ENCODE data around the gene STK32B. TPM values are rescaled to one million over a fixed set of nuclear protein-coding genes. Genes with fewer than 3 reads are reported as not detected.
"Not testable (repeated sequence)": the region's sequence is repeated elsewhere in the genome, so short reads cannot be mapped to it uniquely, and the experiment has no call there.

Gene STK32B
- total RNA-seq, 4 donors from 2014 or later: 0.39 to 2.7 (median 2.4) TPM

GRCh38 chr4:5280828-5281227 lies 229.5 kb downstream of the STK32B start:
- WGBS, 2 donors: 84 to 89% methylated on average over 4 of the region's 4 CpGs
- H3K4me3 ChIP-seq: no peak overlapping the region
- no peaks in the 10 kb centered on the region for H3K9me3 ChIP-seq
- no peak for DNase-seq (ENCODE audit: low spot score in 2 of 2)
- peaks cover 0 to 8% (median 0%) of the 10 kb centered on the region in 4 donors for H3K4me1 ChIP-seq
- no peak overlapping the region for H3K27ac ChIP-seq
- H3K36me3 ChIP-seq: no peaks in the 10 kb centered on the region
- TF ChIP-seq EP300 (IDR thresholded peaks at IDR 0.05) (no peak), CTCF (IDR thresholded peaks at IDR 0.05) (no peak), POLR2A (IDR thresholded peaks at IDR 0.05) (no peak)
- H3K27me3 ChIP-seq: no peaks in the 10 kb centered on the region

GRCh38 chr4:5283837-5284236 lies 232.6 kb downstream of the STK32B start:
- Histone ChIP-seq H3K36me3 (no peaks in the 10 kb centered on the region), H3K9me3 (no peaks in the 10 kb centered on the region), H3K4me1 (peaks cover 0 to 8% (median 0%) of the 10 kb centered on the region in 4 donors), H3K4me3 (no peak overlapping the region), H3K27ac (no peak overlapping the region), H3K27me3 (no peaks in the 10 kb centered on the region)
- 80 to 87% methylated on average over 2 of the region's 2 CpGs for WGBS, 2 donors
- TF ChIP-seq CTCF (IDR thresholded peaks at IDR 0.05) (no peak), POLR2A (IDR thresholded peaks at IDR 0.05) (no peak), EP300 (IDR thresholded peaks at IDR 0.05) (no peak)
- no peak for DNase-seq (ENCODE audit: low spot score in 2 of 2)

- no peak for TF ChIP-seq EP300 (IDR thresholded peaks at IDR 0.05)
- no peak for TF ChIP-seq CTCF (IDR thresholded peaks at IDR 0.05)
- no peak for TF ChIP-seq POLR2A (IDR thresholded peaks at IDR 0.05)
- Histone ChIP-seq H3K4me1 (peaks cover 0 to 6% (median 0%) of the 10 kb centered on the region in 4 donors), H3K4me3 (no peak overlapping the region), H3K36me3 (no peaks in the 10 kb centered on the region), H3K9me3 (no peaks in the 10 kb centered on the region), H3K27me3 (no peaks in the 10 kb centered on the region), H3K27ac (no peak overlapping the region)
- DNase-seq (ENCODE audit: low spot score in 2 of 2): no peak
- WGBS, 2 donors: 75 to 86% methylated on average over 7 of the region's 7 CpGs
Observed at GRCh38 chr4:5284517-5284916, 233.2 kb downstream of the STK32B start.

- no peak overlapping the region for H3K27ac ChIP-seq
- H3K4me1 ChIP-seq: no peaks in the 10 kb centered on the region
- H3K9me3 ChIP-seq: peaks cover 0 to 7% (median 0%) of the 10 kb centered on the region in 4 donors
- no peak for TF ChIP-seq EP300 (IDR thresholded peaks at IDR 0.05)
- no peak for TF ChIP-seq POLR2A (IDR thresholded peaks at IDR 0.05)
- no peak for TF ChIP-seq CTCF (IDR thresholded peaks at IDR 0.05)
- DNase-seq (ENCODE audit: low spot score in 2 of 2): no peak
- no peaks in the 10 kb centered on the region for H3K27me3 ChIP-seq
- H3K4me3 ChIP-seq: no peak overlapping the region
- no peaks in the 10 kb centered on the region for H3K36me3 ChIP-seq
- 36 to 46% methylated on average over 4 of the region's 4 CpGs for WGBS, 2 donors
Observed at GRCh38 chr4:5292101-5292500, 240.8 kb downstream of the STK32B start.

GRCh38 chr4:5298000-5298787 lies 246.9 kb downstream of the STK32B start:
- H3K36me3 ChIP-seq; H3K4me3 ChIP-seq; H3K27me3 ChIP-seq; H3K4me1 ChIP-seq; H3K9me3 ChIP-seq; DNase-seq (ENCODE audit: low spot score in 2 of 2); H3K27ac ChIP-seq: not testable (repeated sequence)
- WGBS, 2 donors: 83 to 88% methylated on average over 7 to 9 of the region's 9 CpGs
